HG02885 (cell line): ENCODE data around the gene ARHGAP27.

Source experiments
- ATAC-seq: cut with Tn5 transposase; IDR thresholded peaks from one replicate; pipeline ENCODE4 v1.9.1; 2021; ENCODE audit warnings: mild to moderate bottlenecking; ENCODE audit not compliant: unreplicated experiment, poor library complexity

Gene ARHGAP27

DNA sequence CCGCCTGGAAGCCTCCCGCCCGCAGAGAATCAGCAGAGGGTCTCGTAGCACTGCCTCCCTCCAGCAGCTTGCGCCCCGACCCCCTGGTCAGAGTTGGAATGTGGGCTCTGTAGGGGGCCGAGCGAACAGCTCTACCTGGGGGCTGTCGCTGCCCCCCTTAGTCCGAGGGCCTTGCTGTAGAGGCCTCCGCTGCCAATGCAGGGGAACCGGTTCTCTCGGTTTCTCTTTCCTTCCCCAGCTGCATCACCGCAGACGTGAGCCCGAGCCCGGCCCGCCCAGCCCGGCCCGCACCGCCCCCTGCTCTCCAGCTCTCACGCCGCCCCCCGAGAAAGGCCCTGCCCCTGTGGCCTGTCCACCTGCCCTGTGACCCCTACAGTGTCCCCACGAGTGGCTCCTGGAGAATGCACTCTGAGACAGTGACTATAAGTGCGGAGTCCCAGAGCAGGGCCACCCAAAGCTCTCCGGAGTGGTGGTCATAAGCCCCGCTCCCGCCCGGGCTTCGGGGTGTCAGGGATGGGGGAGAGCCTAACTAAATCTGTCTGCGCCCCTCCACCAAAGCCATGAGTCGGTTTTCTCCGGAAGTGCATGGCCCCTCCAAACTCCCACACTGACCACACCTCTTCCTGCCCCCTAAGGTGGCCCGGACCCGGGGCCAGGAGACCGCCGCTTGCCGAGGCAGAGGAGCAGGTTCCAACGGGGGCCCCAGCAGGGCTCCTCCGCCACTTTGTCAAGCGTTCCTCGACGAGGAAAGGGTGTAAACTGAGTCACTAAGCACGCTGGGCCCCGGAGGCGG, 1.7 kb downstream of the ARHGAP27 start:
- ATAC-seq = peak; percentile 20

DNA sequence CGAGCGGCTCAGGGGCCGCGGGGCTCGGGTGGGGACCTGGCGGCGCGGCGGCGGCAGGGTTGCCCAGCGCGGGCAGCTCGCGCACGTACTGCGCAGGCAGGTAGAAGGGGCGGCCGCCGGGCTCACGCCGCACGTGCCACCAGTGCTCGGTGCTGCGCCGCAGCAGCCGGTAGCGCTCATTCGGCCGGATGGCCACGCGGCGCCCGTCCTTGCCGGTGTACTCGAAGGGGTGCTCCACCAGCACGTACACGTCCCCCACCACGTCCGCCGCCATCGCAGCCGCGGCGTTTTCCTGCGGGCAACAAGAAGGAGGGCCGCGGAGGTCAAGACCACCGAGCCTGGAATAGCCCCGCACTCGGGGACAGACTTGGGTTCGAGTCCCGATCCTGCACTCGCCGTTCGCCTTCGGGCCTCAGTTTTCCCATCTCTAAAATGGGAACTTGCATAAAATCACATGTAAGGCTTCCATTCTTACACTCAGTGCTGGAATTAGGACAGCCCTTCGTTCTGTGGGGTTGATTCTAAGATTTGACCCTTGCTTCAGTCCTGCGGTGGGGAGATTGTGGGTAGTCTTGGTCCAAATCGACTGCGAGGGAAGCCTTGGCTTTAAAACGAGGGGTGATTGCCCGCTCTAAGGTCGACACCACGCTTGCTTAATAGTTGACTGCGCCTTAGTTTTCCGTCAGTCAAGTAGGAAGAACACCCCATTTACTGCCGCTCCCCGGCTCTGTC, 2.5 kb downstream of the ARHGAP27 start:
- ATAC-seq = no peak

DNA sequence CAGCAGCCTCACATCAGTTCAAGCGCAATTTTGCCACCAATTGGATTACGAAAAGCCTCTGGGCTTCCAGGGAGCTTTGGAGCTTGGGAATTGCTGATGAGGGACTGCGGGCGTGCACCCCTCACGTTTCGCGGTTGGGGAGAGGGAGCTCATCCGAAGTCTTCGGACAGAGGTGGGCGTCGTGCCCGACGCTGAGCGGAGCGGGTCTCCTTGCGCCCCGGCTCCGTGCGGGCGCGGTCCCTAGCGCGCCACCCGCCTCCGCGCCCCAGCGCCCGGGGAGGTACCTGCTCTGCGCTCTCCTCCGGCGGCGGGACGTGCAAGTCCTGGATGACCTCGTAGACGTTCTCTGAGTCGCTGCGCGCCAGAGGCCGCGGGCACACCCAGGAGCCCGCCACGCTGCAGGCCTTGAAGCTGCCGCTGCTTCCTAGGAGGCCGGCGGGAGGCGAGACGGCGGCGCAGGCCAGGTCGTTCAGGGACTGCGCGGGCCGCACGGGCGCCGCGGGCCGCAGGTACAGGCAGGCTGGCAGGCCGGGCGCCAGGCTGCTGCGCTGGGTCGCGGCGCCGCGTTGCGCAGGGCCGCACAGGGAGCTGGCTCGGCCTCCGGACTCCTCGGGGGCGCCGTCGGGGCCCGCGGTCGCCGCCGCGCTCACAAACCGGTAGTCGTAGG, 3.2 kb downstream of the ARHGAP27 start:
- ATAC-seq = no peak

DNA sequence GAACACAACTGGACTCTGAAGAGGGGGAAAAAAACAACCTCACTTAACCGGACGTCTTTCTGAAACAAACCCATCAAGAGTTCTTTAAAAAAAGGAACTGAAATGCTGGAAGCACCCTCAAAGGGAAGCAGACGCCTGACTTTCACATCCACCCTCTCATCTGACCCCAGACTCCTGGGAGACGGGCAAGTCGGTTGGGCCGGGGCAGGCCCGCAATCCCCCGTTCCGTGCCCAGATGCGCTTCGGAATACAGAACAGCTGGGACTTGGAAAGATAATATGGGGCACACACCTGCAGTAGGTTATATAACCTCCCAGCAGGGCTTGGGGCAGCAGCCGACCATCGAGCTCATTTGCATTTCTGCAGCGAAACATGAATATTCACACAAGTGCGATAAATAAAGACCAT, 3.7 kb downstream of the ARHGAP27 start:
- ATAC-seq = no peak

DNA sequence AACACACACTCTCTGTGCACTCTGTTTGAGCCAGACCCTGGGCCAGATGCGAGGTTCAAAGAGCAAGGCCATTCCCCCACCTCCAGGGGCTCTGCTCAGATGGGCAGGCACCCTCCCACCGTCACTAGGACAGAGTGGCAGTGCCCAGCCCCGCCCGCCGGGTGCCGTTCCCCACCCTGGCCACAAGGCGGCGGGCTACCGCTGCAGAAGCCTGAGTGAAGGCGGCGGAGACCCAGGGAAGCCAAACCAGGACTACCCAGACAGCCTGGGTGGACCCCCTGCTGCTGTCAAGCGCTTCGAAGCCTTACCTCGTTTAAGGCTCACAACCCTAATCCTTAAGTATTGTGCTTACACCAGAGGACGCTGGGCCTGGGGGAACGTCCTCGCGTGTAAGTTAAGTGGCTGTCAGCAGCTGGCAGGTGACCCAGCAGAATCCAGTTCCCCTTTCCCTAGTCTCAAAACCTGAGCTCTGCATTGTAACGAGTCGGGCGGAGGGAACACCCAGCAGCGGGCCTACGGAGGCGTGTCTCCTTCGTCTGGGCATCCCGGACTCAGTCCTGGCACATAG, 4.5 kb downstream of the ARHGAP27 start:
- ATAC-seq = peak; percentile 53

DNA sequence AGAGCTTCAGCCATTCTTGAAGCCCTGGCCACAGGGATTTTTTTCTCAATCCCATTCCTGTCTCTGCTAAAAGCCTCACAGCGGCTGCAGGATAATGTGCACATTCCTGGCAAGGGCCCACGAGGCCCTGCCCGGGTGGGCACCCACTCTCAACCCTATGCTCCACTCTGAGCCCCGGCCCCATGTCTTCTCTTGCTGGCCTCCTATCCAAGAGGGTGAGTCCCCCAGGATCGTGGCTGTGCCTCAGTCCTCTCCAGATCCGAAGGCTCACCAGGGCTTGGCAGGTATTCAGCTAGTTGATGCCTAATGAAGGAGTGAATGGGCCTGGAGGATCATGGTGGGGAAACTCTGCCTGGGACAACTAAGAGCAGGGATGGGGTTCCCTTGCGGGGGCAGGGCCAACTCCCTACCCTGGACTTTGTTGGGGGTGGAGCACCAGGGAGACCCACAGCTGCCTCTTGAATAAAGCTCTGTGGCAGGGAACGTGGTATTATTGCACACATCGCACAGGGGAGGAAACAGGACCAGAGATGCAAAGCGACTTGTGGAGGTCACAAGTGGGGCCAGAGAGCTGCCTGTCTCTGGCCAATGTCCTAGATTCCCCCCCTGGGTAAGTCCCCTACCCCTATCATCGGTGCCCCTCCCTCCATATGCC, 5.4 kb downstream of the ARHGAP27 start:
- ATAC-seq = no peak

DNA sequence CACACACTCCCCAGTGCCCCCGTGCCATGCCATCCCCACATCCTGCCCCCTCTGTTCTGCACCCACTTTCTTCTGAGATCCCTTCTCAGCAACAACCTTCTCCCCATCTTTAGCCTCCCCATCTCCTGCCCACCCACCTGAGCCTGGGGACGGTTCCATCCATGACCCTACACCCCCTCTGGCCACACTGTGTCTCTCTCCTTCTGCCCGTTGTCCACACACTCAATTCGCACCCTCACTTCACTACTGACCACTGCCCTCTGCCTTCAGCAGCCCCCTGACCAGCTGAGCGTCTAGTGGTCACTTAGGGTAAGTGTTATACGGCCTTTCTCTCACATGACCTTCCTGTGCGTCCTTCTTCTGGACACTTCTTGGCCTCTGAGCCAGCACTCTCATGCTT, 6.1 kb downstream of the ARHGAP27 start:
- ATAC-seq = no peak

DNA sequence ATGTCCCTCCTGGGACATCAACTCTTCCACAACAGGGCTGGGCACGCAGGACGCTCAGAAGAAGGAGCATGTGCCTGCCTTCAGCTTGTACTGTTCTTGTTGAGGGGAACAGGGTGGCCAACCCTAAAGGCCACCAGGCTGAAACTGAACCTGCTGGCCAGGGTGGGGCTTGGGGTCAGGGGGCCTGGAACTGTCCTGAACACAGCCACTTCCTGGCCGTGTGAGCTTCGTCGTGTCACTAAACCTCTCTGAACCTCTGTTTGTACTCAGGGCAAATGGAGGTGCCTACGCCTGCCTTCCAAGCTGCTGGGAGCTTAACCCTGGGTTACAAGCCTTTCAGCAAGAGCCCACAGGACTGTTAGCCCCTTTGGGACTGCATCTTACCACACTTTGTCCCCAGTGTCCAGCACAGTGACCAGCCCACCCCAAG, 6.7 kb downstream of the ARHGAP27 start:
- ATAC-seq = no peak

DNA sequence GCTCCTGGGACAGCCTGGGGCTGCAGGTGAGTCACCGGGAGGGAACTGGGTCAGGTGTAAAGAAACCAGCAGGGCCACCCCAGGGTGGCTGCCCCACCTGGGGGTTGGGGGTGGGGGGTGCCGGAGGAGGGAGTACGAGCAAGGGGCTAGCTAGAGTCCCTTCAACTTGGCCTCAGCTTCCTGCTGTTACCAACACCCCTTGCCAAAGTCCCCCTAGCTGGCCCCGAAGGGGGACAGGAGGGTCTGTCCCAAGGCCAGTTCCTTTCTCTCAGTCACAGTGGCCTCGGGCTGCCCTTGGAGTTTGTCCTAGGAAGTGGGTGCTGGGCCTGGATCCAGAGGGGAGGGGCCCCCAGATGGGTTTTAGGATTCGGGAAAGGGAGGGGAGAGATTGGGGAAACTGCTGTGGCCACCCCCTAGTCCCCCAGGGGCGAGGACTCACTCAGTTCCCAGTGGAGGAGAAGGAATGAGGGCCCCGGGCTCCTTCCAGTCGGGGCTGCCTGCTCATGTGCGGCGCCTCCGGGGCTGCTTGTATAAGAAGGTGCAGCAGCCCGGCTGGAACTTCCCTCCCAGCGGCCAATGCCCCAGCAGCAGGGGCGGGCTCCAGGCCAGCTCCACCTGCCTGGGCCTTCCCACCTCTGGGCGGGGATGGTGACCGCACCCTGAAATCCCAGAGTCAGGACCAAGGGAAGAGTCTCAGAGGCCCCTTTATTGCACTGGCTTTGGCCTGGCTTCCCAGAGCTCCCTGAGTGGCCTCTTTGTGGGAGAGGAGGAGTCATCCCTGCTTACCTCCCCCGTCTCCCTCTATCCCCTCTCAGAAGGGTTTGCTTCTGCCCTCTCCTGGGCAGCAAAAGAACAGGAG, 7.3 kb downstream of the ARHGAP27 start:
- no peak for ATAC-seq

DNA sequence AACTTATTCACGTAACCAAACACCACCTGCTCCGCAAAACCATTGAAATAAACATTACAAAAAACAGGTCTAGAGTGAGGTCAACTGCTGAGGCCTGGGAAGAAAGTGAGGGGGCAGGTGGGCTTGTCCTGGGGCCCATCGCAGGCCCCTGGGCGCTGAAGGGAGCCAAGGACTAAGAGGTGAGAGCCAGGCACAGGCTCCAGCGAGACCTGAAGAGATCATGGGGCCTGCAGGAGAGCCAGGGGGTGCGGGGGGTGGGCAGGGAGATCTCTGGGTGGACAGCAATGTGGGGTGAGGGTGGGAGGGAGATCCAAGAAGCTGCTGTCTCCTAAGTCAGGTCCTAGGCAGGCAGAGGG, 7.9 kb downstream of the ARHGAP27 start:
- no peak for ATAC-seq

DNA sequence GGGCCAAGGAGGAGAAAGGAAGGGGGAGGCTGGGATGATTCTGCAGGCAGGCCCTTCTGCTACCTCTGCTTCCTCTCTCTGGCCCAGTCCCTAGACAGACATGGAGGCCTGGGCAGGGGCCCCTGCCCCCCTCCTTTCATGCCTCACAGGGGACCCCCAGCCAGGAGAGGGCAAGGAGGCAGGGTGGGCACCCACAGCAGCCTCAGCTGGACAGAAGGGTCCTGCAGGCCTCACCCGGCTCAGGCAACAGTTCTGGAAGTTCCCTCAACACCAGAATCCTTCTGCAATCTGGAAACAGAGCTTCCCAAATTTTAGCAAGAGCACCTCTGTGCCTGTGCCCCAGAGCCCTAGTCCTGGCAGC, 8.7 kb downstream of the ARHGAP27 start:
- no peak for ATAC-seq

DNA sequence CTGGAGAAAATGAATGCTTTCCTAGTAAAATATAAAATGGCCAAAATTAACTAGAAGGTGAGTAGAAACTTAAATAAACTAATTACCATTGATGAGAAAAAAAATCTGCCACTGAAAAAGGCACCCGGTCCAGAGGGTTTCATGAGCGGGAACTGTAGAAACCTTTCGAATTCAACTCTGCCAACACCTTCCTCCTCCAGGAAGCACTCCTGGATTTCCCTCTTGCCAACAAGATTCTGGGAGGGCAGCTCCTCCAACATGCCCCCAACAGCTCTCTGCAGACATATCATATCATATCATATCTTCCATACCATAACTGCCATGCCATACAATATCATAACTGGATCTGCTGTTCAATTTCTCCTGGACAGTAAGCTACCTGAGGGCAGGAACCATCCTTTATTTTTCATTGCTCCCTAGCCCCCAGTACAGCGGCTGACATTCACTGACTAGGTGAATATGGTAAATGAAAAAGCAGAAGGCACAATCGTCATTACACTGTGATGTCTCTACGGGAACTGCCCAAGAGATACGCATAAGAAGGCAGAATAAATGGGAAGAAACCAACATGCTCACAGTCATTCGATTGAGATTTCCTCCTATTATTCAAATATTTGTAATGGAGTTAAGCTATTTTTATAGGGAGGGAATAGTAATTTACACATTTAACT, 9.2 kb downstream of the ARHGAP27 start:
- no peak for ATAC-seq

DNA sequence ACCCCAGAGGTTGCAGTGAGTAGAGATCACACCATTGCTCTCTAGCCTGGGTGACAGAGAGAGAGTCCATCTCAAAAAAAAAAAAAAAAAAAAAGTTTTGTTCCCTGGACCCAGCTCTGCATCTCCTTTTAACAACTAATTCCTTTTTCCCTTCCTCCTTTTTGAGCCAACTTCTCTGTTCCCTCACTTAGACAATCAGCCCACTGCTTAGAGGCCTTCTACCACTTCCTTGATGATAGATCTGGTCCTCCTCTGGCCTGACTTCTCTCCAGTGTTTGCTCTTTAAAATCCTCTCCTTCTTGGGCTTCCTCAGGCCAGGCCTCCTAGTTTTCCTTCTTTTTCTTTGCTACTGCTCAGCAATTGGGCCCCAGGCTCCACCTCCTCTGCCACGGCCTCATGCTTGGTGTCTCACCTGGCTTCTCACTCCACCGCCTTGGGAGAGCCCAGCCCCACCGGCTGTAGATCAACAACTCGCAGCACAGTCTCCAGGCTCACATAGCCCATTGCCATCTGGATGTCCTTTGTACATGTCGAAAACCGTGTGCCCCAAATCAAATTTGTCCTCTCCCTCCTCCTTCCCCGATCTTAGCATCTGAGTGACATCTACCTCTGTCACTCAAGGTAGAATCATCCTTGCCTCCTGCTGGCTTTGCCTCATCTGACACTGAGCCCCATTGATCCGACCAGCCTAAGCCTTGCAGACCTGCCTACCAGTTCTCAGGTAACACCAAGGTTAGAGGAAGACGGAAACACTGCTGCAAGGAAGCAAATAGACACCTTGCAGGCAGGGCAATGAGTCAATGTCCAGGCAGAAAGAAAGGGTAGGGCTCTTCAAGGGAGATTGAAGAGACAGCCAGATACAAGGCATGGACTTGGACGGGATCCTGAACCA, 17.4 kb downstream of the ARHGAP27 start:
- ATAC-seq = no peak

DNA sequence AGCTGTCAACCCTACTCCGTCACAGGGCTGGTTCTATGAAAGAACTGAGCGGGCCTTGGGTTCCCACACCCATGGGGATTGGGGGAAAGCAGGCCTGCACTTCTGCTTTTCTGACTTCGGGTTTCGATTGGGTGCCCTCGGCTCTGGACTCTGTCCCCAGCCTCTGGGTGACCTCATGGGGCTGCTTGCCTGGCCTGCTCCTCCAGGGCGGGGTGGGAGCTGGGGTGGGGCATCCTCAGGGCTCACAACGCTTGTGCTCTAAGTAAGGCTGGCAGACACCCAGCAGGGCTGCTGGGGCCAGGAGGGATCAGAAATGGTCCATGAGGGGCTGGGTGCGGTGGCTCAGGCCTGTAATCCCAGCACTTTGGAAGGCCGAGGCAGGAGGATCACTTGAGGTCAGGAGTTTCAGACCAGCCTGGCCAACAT, 19.2 kb downstream of the ARHGAP27 start:
- no peak for ATAC-seq

DNA sequence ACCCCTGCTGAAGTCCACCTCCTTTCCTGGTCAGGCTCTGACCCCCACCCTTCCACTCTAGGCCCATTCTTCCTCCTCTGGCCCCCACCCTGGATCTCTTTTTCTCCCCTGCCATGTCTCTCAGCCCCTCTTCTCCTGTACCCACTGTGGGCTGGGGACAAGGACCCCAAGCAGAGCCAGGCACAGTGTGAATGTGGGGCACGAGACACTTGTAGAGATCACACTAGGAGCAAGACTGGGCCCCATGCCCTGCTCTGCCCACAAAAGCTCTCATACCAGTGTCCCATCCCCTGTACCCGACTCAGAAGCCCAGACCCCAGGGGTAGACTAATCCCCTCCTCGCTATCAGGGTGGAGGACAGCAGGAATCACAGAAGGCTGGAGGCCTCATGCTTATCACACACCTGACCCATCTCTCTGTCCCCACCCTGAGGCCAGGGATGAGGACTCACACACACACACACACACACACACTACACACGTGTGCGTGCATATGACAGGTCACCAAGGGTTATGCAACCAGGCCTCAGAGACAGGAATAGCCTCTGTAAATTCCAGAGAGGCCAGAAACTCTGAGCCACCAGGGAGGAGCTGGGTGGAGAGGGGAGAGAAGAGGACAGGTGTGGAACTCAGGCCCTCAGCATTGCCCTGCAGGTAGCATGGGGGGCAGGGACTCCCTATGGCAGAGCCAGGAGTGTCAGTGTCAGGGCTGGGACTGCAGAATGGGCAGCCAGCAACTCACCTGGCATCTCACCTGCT, 21.1 kb downstream of the ARHGAP27 start:
- no peak for ATAC-seq

DNA sequence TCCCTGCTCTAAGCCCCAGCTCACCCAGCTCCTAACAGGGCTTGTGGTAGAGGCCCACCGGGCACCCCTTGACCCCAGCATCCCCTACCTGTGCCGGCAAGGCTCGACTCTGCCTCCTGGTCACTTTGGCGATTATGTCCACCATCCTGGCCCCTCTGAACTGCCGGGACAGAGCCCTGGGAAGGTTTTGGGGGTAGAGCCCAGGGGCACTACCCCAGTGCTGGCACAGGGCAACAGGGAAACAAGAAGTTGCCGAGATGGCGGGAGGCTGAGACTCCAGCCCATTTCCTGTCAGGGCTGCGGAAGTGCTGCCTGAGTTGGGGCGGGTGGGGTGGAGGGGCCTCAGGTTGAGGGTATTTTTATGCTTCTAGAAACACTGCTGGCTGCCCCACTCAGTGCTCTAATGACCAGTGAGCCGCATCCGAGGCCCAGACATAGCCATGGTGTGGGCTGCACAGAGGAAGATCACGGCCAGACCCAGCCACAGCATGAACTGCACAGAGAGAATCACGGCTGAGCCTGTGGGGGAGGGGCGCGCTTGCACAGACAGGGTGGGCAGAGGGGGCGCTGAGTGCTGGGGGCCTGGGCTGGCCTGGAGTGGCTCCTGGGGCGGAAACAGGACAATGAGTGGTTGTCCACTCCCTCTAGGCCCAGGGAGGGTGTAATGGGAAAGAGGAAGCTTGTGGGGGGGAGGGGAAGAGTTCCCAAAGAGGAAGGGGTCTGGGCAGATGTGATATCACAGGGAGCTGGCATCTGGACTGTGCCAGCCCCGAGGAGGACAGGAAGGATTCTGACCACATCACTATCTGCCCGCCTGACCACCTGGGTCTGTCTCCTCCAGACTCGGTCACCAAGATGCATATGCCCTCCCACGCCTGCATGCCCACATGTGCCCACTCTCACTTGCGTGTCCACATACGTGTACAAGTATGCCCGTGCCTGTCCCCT, 22.3 kb downstream of the ARHGAP27 start:
- peak; percentile 52 for ATAC-seq
